H9 (cell line): ENCODE measurements around the gene SNTG2. TPM values are rescaled to one million over a fixed set of nuclear protein-coding genes. Genes with fewer than 3 reads are reported as not detected.

Experiments used
- DNase-seq: peaks from one replicate; pipeline ENCODE4 v3.0.0-alpha.2; 2017
- H2AFZ ChIP-seq: one replicate; pipeline ENCODE4 v1.6.1; 2013; ENCODE audit warnings: mild to moderate bottlenecking, low read length, control low read depth, moderate library complexity
- H2AK5ac ChIP-seq: 2 replicates; pipeline ENCODE4 v1.6.1; 2013; ENCODE audit warnings: low read length, control low read depth, mixed read lengths; ENCODE audit not compliant: insufficient read length
- H2BK120ac ChIP-seq: one replicate; pipeline ENCODE4 v1.6.1; 2013; ENCODE audit warnings: low read depth, mild to moderate bottlenecking, low read length, control low read depth, inconsistent platforms; ENCODE audit not compliant: poor library complexity, severe bottlenecking
- H2BK12ac ChIP-seq: 2 replicates; pipeline ENCODE4 v1.6.1; 2013; ENCODE audit warnings: low read length, control low read depth, mixed read lengths, low read depth; ENCODE audit not compliant: insufficient read length
- H2BK15ac ChIP-seq: 2 replicates; pipeline ENCODE4 v1.6.1; 2013; ENCODE audit warnings: low read depth, low read length, control low read depth
- H2BK20ac ChIP-seq: one replicate; pipeline ENCODE4 v1.6.1; 2013; ENCODE audit warnings: low read depth, mild to moderate bottlenecking, low read length, control low read depth, inconsistent platforms; ENCODE audit not compliant: poor library complexity, severe bottlenecking
- H2BK5ac ChIP-seq: 2 replicates; pipeline ENCODE4 v1.6.1; 2013; ENCODE audit warnings: low read length, control low read depth, mixed read lengths; ENCODE audit not compliant: insufficient read length
- H3K14ac ChIP-seq: 2 replicates; pipeline ENCODE4 v1.6.1; 2013; ENCODE audit warnings: low read length, control low read depth; ENCODE audit not compliant: insufficient read depth
- H3K18ac ChIP-seq: 2 replicates; pipeline ENCODE4 v1.6.1; 2013; ENCODE audit warnings: low read depth, mild to moderate bottlenecking, mixed read lengths, low read length, control low read depth; ENCODE audit not compliant: insufficient read length
- H3K23ac ChIP-seq: 2 replicates; pipeline ENCODE4 v1.6.1; 2013; ENCODE audit warnings: low read length, control low read depth, mixed read lengths, low read depth; ENCODE audit not compliant: insufficient read length
- H3K23me2 ChIP-seq: 2 replicates; pipeline ENCODE4 v1.6.1; 2013; ENCODE audit warnings: low read depth, mild to moderate bottlenecking, mixed read lengths, low read length, control low read depth; ENCODE audit not compliant: insufficient read length, poor library complexity, severe bottlenecking
- H3K27ac ChIP-seq: 2 replicates; pipeline ENCODE4 v1.5.1; 2013; ENCODE audit warnings: low read length, control low read depth, mixed read lengths, low read depth; ENCODE audit not compliant: insufficient read length
- H3K27me3 ChIP-seq: 2 replicates; pipeline ENCODE4 v1.6.1; 2013; ENCODE audit warnings: low read length, control low read depth, inconsistent platforms; ENCODE audit not compliant: insufficient read depth
- H3K4ac ChIP-seq: 2 replicates; pipeline ENCODE4 v1.6.1; 2013; ENCODE audit warnings: low read depth, mild to moderate bottlenecking, control low read depth, inconsistent platforms, low read length, moderate library complexity
- H3K4me1 ChIP-seq: 2 replicates; pipeline ENCODE4 v1.6.1; 2013; ENCODE audit warnings: low read length, control low read depth, inconsistent platforms; ENCODE audit not compliant: insufficient read depth
- H3K4me2 ChIP-seq: 2 replicates; pipeline ENCODE4 v1.6.1; 2013; ENCODE audit warnings: low read length, control low read depth, mixed read lengths; ENCODE audit not compliant: insufficient read length, insufficient read depth
- H3K56ac ChIP-seq: 2 replicates; pipeline ENCODE4 v1.6.1; 2013; ENCODE audit warnings: low read depth, mild to moderate bottlenecking, mixed read lengths, low read length, control low read depth; ENCODE audit not compliant: insufficient read length
- H3K79me1 ChIP-seq: 2 replicates; pipeline ENCODE4 v1.6.1; 2013; ENCODE audit warnings: low read depth, mild to moderate bottlenecking, moderate library complexity, low read length, control low read depth, inconsistent platforms; ENCODE audit not compliant: insufficient read depth, poor library complexity, severe bottlenecking
- H3K79me2 ChIP-seq: 2 replicates; pipeline ENCODE4 v1.6.1; 2013; ENCODE audit warnings: low read length, control low read depth, inconsistent platforms; ENCODE audit not compliant: insufficient read depth
- H3K9ac ChIP-seq: 2 replicates; pipeline ENCODE4 v1.6.1; 2013; ENCODE audit warnings: low read length, control low read depth, mixed read lengths; ENCODE audit not compliant: insufficient read length; ENCODE audit errors: extremely low read depth
- H3K9me3 ChIP-seq: one replicate; pipeline ENCODE4 v1.6.1; 2013; ENCODE audit warnings: low read depth, low read length, inconsistent platforms; ENCODE audit not compliant: control insufficient read depth
- H3T11ph ChIP-seq: one replicate; pipeline ENCODE4 v1.6.1; 2013; ENCODE audit warnings: mild to moderate bottlenecking, low read length, control low read depth, inconsistent platforms
- H4K20me1 ChIP-seq: one replicate; pipeline ENCODE4 v1.6.1; 2013; ENCODE audit not compliant: control insufficient read depth, insufficient read length, insufficient read depth
- H4K5ac ChIP-seq: 2 replicates; pipeline ENCODE4 v1.6.1; 2013; ENCODE audit warnings: low read depth, mild to moderate bottlenecking, mixed read lengths, low read length, control low read depth; ENCODE audit not compliant: insufficient read length
- H4K8ac ChIP-seq: replicated peaks from 2 replicates; pipeline ENCODE4 v1.6.1; 2013; ENCODE audit warnings: low read length, control low read depth, mixed read lengths, low read depth; ENCODE audit not compliant: insufficient read length
- H4K91ac ChIP-seq: 2 replicates; pipeline ENCODE4 v1.6.1; 2013; ENCODE audit warnings: low read depth, mild to moderate bottlenecking, moderate library complexity, mixed read lengths, low read length, control low read depth; ENCODE audit not compliant: insufficient read length
- H3K27ac Mint-ChIP-seq, 3 experiments: 2 replicates in 2 of 3; 3 replicates in 1 of 3; pipeline ENCODE4 v1.8.0; 2020 to 2021; ENCODE audit warnings: mixed read lengths in 3 of 3, mild to moderate bottlenecking in 1 of 3, moderate library complexity in 1 of 3
- H3K27me3 Mint-ChIP-seq: 2 replicates; pipeline ENCODE4 v1.8.0; 2021; ENCODE audit warnings: low read depth, mild to moderate bottlenecking, moderate library complexity, mixed read lengths
- H3K36me3 Mint-ChIP-seq, 3 experiments: 2 replicates in 2 of 3; 3 replicates in 1 of 3; pipeline ENCODE4 v1.8.0; 2020 to 2021; ENCODE audit warnings: low read depth in 3 of 3, mixed read lengths in 3 of 3; ENCODE audit not compliant: insufficient read depth in 1 of 3
- H3K4me1 Mint-ChIP-seq, 2 experiments: 2 replicates each; pipeline ENCODE4 v1.8.0; 2020; ENCODE audit warnings: mixed read lengths in 2 of 2
- H3K4me3 Mint-ChIP-seq, 2 experiments: 2 replicates in 1 of 2; 3 replicates in 1 of 2; pipeline ENCODE4 v1.8.0; 2020 to 2021; ENCODE audit warnings: mild to moderate bottlenecking in 2 of 2, mixed read lengths in 2 of 2, moderate library complexity in 1 of 2
- H3K9me3 Mint-ChIP-seq, 2 experiments: 2 replicates in 1 of 2; 3 replicates in 1 of 2; pipeline ENCODE4 v1.8.0; 2020; ENCODE audit warnings: mild to moderate bottlenecking in 2 of 2, mixed read lengths in 2 of 2, moderate library complexity in 1 of 2
- CTCF ChIP-seq: fragments of 200-600 bp; sonication (generic); conservative IDR thresholded peaks from 3 replicates; pipeline ENCODE4 v1.8.0; 2021; ENCODE audit warnings: antibody characterized with exemption, mild to moderate bottlenecking
- WGBS: extraction: QIAGEN DNeasy Blood & Tissue Kit; methylation state at CpG from one replicate; pipeline ENCODE4 v1.1.7; 2013; ENCODE audit warnings: missing lambda C conversion rate, low lambda C conversion rate, mixed read lengths; ENCODE audit not compliant: insufficient read length; ENCODE audit errors: extremely low coverage; 5-methylcytosine and 5-hydroxymethylcytosine counted together
- total RNA-seq: library from RNA; stranded (reverse); gene quantifications from 2 replicates; pipeline ENCODE4 v1.2.1, GENCODE V29; 2021

The SNTG2 gene
- total RNA-seq, 1 experiment from 2014 or later: 13.2 TPM

DNA sequence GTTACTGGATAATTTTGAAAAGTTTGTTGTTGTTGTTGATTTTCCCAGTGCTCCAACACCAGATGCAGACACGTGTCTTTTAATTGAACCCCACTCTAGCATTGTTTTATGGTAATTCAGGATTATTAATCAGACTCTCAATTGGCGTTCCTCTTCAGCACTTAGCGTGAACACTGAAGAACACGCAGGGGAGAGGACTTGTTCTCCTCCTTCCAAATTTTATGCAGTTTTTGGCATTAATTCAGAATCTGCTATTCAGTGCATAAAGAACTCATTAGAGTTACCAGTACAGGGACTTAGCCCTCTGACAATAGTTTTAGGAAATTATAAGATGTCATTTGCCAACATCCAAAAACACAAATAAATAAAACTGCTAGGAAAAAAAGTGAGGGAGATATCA lies 75.5 kb downstream of the SNTG2 start:
- H3K27ac ChIP-seq: no peak overlapping the region
- H3K23me2 ChIP-seq: no peaks in the 10 kb centered on the region
- no peaks in the 10 kb centered on the region for H3K9me3 Mint-ChIP-seq
- no peaks in the 10 kb centered on the region for H4K20me1 ChIP-seq
- peaks cover 4 to 9% (median 5%) of the 10 kb centered on the region in 3 experiments; a peak in 6 of 7 replicates for H3K36me3 Mint-ChIP-seq
- no peak overlapping the region for H4K8ac ChIP-seq
- H3T11ph ChIP-seq: no peak overlapping the region
- WGBS: no CpG with 5 or more reads among the region's 4 CpGs
- H3K4me2 ChIP-seq: no peak overlapping the region
- no peak overlapping the region for H2BK15ac ChIP-seq
- no peak overlapping the region for H3K18ac ChIP-seq
- no peak overlapping the region for H2BK120ac ChIP-seq
- H3K4me1 ChIP-seq: peaks cover 7% of the 10 kb centered on the region
- H2AK5ac ChIP-seq: no peak overlapping the region
- peaks cover 19 to 22% of the 10 kb centered on the region in 2 experiments for H3K4me1 Mint-ChIP-seq
- TF ChIP-seq CTCF: no peak
- no peak overlapping the region for H3K4me3 Mint-ChIP-seq
- no peak overlapping the region for H3K56ac ChIP-seq
- no peaks in the 10 kb centered on the region for H3K9me3 ChIP-seq
- no peak overlapping the region for H2BK20ac ChIP-seq
- H2BK12ac ChIP-seq: no peak overlapping the region
- H2AFZ ChIP-seq: no peak overlapping the region
- no peak overlapping the region for H3K27ac Mint-ChIP-seq
- H2BK5ac ChIP-seq: no peak overlapping the region
- peaks cover 2% of the 10 kb centered on the region; the same call in 1 of the 2 replicates for H3K27me3 Mint-ChIP-seq
- H3K27me3 ChIP-seq: no peaks in the 10 kb centered on the region
- H3K23ac ChIP-seq: no peak overlapping the region
- no peak overlapping the region for H3K4ac ChIP-seq
- no peak for DNase-seq
- no peak overlapping the region for H3K14ac ChIP-seq
- H3K79me2 ChIP-seq: peaks cover 5% of the 10 kb centered on the region; the same call in 1 of the 2 replicates
- no peak overlapping the region for H4K91ac ChIP-seq
- no peak overlapping the region for H3K9ac ChIP-seq
- H4K5ac ChIP-seq: no peak overlapping the region
- no peaks in the 10 kb centered on the region for H3K79me1 ChIP-seq
